GM19043 (cell line): ENCODE measurements around the gene UNC5B.
"Not testable (repeated sequence)": the region's sequence is repeated elsewhere in the genome, so short reads cannot be mapped to it uniquely, and the experiment has no call there.

Source experiments
- ATAC-seq: cut with Tn5 transposase; IDR thresholded peaks from one replicate; pipeline ENCODE4 v1.9.1; 2021; ENCODE audit warnings: low read depth; ENCODE audit not compliant: unreplicated experiment

Gene UNC5B

GRCh38 chr10:71207578-71207977, 4.8 kb upstream of the UNC5B start:
- no peak for ATAC-seq

- no peak for ATAC-seq
Observed at GRCh38 chr10:71209352-71209715, 3.0 kb upstream of the UNC5B start.

GRCh38 chr10:71209731-71210541, 2.4 kb upstream of the UNC5B start:
- no peak for ATAC-seq

GRCh38 chr10:71210542-71210871, 1.9 kb upstream of the UNC5B start:
- ATAC-seq, result no peak

- ATAC-seq, result no peak
Observed at GRCh38 chr10:71211053-71211452, 1.3 kb upstream of the UNC5B start.

GRCh38 chr10:71211775-71212317, 524 bp upstream of the UNC5B start:
- ATAC-seq, result no peak

- no peak for ATAC-seq
Observed at GRCh38 chr10:71213127-71213621, 804 bp downstream of the UNC5B start.

- no peak for ATAC-seq
Observed at GRCh38 chr10:71213761-71214440, 1.5 kb downstream of the UNC5B start.

GRCh38 chr10:71214641-71215559, 2.5 kb downstream of the UNC5B start:
- ATAC-seq, result no peak

GRCh38 chr10:71216363-71216695, 4.0 kb downstream of the UNC5B start:
- no peak for ATAC-seq

- no peak for ATAC-seq
Observed at GRCh38 chr10:71216751-71217265, 4.4 kb downstream of the UNC5B start.

- no peak for ATAC-seq
Observed at GRCh38 chr10:71217266-71218045, 5.1 kb downstream of the UNC5B start.

- no peak for ATAC-seq
Observed at GRCh38 chr10:71218046-71218650, 5.8 kb downstream of the UNC5B start.

- ATAC-seq, result no peak
Observed at GRCh38 chr10:71218651-71219050, 6.3 kb downstream of the UNC5B start.

GRCh38 chr10:71219236-71219917, 7.0 kb downstream of the UNC5B start:
- not testable (repeated sequence) for ATAC-seq

GRCh38 chr10:71219918-71220688, 7.7 kb downstream of the UNC5B start:
- ATAC-seq, result no peak

GRCh38 chr10:71220689-71221540, 8.5 kb downstream of the UNC5B start:
- no peak for ATAC-seq
